Inferior parietal cortex (tissue), 1 donor: ENCODE data around the gene STMN3.
A peak's percentile ranks its signal among the peaks of the same experiment; 100 is the strongest.
"Not testable (repeated sequence)": the region's sequence is repeated elsewhere in the genome, so short reads cannot be mapped to it uniquely, and the experiment has no call there.

ENCODE experiments used
- DNase-seq: peaks from one replicate; pipeline ENCODE4 v3.0.0-alpha.2; 2016; ENCODE audit errors: extremely low spot score

The STMN3 gene

DNA sequence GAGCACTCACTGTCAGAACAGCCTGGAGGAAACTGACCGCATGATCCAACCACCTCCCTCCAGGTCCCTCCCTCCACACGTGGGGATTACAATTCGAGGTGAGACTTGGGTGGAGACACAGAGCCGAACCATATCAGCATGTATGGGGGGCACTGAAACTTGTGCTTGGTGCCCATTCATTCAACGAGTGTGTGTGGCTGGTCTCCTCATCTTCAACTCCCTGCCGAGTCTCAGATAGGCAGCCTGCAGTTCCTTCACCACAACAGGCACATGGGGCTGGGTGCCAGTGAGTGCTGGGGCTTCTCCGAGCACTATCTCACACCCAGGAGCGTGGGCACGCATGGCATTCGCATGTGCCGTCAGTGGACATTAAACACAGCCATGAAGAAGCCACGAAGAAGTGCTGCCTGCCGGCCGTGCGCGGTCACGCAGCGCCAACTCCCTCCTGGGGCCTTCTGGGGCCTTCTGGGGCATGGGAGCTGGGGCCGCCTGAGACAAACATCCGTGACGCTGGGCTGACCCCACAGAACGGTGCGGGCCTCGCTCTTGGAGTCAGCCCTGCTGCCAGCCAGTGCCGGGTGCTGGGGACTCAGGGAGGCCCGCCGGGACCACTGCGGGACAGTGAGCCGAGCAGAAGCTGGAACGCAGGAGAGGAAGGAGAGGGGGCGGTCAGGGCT, 4.2 kb upstream of the STMN3 start:
- DNase-seq: no peak

DNA sequence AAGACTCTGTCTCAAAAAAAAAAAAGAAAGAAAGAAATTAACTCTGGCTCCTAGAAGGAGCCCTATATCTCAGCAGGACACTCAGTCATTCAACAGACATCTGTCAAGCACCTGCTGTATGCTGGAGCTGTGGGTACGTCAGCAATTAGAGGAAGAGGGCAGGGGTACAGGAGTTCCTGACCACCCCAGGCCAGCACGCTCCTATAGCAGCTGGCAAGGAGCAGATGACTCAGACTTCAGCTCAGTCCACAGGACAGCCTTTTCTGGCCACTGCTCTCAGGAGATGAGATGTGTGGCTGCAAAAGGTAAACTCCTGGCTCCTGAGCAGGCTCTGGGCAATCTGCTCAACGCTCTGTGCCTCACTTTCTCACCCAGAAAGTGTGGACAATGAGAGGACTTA, 3.2 kb upstream of the STMN3 start:
- no peak for DNase-seq

DNA sequence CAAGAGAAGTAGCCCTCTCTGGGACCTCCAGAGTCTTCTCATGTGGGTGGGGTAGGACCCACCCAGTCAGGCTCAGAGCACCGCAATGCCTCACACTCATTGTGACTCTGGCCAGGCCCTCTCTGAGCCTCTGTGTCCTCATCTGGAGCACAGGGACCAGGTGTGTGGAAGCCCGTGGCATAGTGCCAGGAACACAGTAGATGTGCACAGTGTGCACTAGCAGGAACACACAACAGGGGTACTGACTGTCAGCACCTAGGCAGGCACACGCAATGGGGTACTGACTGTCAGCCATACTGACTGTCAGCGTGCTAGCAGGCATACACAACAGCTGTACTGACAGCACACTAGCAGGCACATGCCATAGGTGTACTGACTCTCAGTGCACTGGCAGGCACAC, 2.0 kb upstream of the STMN3 start:
- no peak for DNase-seq

DNA sequence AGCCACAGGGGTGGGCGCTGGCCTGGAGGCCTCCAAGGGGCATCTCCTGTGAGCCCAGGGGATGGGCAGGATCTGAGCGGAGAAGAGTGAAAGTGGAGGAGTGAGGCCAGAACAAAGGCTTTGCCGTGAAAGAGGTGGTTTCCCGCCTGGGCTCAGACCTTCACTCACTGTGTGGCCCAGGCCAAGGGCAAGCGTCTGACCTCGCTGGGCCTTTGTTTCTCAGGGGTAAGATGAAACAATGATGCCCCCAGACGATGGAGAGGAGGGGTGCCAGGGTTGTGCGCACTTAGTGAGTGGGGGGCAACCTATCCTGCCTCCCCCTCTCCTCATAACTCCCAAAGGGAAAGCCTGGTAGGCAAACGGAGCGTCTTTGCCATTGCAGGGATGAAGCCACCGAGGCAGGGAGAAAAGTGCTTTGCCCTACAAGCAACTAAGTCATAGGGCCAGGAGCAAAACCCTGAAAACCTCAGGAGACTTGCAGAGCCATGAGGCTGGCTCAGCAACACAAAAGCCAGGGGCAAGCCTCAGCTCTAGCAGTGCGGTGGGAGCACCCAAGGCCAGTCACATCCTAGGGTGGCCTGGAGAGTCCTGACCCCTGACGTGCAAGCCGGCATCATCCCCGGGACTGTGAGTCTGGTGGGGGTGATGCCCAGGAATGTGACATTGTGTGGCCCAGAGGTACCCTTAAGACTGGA, 897 bp upstream of the STMN3 start:
- DNase-seq: no peak

DNA sequence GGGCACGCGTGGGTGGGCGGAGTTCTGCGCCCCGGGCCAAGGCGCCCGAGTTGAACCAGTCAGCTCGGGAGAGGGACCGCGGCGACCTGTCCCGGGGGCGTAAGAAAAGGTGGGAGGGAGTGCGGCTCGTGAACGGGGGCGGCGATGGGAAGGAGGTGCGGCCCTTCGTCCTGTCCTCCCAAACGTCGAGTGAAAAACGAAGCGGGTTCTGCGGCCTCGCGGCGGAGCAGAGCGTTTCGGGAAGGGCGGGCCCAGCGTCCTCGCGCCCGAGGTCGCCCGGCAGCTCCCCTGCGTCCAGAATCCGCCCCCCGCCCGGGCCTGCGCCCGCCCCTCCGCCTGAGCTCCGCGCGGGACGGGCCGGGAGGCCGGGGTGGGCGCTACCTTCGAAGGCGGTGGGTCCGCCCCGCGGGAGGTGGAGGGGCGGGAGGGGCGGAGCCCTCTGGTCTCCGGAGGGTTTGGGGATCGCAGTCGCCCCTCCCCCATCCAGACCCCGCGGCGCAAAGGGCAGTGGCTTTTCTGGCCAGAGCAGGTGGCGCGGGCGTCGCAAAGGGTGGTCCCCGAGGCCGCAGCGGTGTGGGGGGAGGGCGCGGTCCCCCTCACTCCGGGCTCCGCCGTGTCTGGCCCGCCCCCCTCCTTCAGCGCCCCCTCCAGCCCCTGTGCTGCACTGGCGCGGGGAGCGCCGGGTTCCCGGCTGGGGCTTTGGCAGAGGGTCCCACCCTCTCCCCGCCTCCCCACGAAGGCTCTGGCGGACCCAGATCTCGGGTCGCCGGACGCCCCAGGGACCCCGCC, 838 bp downstream of the STMN3 start:
- DNase-seq: no peak

DNA sequence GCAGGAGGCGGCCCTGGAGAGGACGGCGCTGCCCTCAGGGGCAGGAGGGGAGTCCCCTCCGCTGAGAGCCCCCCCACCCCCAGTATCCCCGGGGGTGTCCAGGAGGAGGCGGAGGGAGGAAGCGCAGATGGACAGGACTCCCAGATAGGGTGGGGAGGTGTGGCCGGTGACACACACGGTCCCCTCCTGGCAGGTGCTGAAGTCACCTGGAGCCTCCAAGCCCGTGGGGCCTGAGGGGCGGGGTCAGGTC, 1.4 kb downstream of the STMN3 start:
- no peak for DNase-seq

DNA sequence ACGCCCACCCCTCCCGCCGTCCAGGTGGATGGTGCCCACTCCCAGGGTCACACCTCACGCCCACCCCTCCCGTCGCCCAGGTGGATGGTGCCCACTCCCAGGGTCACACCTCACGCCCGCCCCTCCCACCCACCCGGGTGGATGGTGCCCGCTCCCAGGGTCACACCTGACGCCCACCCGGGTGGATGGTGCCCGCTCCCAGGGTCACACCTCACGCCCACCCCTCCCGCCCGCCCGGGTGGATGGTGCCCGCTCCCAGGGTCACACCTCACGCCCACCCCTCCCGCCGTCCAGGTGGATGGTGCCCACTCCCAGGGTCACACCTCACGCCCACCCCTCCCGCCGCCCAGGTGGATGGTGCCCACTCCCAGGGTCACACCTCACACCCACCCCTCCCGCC, 2.7 kb downstream of the STMN3 start:
- not testable (repeated sequence) for DNase-seq

DNA sequence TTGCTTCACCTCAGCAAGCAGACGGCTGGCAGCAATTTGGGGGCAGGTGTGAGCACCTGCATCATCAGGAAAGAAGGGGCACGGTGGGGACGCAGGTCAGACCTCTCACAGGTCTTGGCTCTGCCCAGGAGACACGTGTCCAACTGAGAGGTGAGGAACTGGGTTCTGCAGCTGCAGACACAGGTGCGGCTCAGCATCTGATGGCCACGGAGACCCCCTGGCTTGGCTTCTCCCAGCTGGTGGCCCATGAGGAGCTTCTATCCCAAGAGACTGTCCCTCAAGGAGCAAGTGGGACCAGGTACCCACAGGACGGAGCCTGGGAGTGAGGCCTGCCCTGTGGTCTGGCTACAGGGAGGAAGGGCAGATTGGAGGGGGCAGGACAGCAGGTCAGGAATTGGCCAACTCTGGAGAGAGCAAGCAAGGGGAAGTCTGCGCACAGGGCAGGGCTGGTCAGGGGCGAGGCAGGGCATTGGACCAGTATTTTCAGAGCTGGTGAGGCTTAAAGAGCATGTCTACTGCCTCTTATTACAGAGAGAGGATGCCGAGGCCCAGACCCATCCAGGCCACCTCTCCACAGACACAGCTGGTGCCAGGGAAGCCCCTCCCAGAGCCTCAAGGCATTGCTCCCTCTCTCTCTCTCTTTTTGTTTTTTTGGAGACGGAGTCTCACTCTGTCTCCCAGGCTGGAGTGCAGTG, 4.2 kb downstream of the STMN3 start:
- no peak for DNase-seq

DNA sequence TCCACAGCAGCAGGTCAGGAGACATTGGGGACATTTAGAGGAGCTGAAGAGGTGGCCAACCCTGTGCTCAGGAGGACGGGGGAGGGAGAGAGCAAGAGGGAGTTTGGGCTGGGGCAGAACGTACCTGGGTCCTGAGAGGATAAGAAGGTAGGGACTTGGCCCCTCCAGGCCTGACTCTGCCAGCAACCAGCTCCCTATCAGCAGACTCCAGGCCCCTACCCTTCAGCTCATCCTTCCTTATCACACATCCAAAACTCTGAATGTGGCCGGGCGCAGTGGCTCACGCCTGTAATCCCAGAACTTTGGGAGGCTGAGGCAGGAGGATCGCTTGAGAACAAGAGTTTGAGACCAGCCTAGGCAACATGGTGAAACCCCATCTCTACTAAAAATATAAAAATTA, 5.0 kb downstream of the STMN3 start:
- no peak for DNase-seq

DNA sequence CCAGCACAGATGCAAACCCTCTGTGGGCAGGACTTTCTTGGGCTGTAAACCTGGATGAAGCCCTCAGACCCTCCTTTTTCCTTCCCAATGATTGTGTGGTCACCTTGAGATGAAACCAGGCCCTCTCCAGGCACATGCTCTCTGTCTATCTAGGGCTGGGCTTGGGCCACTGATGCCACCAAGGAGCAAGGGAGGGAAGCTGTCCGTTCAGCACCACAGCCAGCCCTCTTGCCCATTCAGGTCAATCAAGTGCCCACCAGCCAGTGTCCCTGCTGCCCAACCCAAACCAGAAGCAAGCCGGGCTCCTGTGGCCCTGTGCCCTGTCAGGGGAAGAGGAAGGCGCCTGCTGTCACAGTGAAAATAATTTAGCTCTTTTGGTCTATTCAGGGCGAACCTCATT, 8.0 kb downstream of the STMN3 start:
- DNase-seq: no peak

DNA sequence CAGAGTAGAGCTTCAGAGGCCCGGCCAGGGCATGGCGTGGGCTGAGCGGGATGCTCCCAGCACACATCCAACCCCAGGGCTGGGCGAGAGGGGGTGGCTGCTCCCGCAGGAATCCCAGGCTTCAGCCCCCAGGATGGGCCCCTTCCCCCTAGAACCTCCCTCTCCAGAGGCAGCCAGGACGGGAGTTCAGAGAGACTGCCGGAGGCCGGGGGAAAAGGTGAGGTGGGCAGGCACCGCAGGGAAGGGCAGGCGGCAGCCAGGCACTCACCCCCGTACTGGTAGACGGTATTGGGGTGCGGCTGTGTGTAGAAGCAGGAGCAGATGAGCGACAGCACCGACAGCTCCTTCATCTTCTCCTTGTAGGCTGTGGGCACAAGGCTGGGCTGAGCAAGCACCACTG, 9.3 kb downstream of the STMN3 start:
- DNase-seq: no peak

DNA sequence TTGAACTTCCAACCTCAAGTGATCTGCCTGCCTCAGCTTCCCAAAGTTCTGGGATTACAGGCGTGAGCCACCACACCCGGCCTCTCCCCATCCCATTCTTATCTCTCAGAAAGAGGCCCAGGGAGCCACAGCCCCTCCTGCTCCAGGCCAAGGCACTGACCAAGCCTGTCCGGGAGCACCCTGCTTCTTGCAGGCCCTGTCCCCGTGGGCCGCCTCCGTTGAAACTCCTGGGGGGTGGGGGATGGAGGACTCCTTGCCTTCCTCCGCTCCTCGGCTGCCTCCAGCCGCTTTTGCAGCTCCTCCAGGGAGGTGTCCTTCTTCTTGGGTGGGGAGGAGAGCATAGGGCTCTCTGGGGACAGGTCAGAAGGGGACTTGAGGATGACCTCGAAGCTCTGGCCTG, 9.7 kb downstream of the STMN3 start:
- no peak for DNase-seq

DNA sequence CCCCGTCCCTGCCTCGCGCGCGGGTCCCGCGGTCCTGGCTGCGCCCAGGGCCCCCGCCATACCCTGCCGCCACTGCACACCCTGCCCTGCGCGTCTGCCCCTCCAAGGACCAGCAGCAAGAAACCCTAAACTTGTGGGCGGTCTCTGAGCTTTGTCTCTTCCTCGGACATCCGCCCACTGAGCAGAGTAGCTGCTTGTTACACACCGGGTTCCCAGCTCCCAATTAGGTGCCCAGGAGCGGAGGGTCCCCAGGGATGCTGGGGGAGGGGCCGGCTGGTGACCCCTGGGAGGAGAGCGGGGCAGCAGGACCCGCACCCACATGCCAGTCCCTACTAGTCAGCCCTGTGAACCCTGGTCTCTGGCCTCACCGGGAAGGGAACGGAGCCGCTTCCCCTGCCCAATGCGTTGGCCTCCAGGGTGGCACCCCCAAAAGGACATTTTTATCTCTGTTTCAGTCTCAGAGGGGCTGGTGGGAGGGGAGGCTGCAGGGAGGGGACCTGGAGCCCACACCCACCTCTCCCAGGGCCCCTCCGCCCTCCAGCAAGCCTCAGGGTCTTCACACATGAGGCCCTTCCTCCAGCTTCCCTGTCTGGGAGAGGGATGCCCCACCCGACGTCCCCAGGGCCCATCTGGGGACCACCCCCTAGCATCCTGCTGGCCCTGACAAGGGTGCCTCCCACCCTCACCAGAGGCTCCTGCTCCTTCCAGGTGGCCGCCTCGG, 10.5 kb downstream of the STMN3 start:
- DNase-seq: no peak

DNA sequence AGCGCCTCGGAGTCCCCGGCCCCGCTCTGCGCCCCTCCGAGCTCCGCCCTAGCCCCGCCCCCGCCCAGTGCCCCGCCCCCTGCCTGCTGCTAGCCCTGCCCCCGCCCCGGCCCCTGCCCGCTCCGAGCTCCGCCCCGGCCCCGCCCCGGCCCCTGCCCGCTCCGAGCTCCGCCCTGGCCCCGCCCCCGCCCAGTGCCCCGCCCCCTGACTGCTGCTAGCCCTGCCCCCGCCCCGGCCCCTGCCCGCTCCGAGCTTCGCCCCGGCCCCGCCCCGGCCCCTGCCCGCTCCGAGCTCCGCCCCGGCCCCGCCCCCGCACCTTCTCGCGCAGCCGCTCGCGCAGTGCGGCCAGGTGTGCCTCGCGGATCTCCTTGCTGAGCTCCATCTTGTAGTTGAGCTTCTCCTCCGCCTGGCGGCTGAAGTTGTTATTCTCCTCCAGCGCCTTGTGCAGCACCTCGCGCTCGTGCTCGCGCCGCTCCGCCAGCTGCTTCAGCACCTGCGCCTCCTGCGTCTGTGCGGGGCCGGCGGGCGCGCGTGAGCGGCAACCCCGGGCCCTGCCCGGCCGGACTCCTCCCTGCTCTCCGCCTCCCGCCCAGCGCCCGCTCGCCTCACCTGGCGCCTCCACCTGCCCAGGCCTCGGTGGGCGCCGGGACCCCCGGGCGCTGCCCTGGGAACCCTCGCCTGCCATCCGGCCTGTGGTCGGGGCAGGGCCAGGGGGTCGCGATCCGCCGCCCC, 11.3 kb downstream of the STMN3 start:
- peak; percentile 47 for DNase-seq

DNA sequence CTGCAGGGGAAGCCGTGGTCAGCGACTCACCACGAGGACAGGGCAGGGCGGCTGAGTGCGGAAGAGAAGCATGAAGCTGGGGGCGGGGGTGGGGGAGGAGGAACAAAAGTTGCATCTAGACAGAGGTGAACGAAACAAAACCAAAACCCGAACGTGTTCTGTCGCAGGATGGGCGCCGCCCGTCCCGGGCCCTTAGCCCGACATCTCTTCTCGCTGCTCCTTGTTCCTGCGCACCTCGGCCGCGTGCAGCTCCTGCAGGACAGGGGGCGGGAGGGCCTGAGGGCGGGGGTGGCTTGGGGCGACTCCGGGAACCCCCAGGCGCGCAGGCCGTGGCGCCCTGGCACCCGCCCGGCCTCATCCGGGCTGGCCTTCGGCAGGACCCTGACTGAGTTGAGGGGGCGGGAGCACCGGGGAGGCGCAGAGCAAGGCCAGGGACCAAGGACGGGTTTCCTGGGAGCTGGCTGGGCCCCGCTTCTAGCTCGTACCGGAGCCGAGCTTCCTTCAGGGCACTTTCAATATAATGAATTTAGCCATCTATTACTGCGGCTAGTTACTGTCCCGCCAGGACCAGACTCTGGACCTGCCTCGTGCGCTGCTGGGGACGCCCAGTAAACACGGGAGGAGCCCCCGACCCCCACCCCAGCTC, 12.0 kb downstream of the STMN3 start:
- no peak for DNase-seq

DNA sequence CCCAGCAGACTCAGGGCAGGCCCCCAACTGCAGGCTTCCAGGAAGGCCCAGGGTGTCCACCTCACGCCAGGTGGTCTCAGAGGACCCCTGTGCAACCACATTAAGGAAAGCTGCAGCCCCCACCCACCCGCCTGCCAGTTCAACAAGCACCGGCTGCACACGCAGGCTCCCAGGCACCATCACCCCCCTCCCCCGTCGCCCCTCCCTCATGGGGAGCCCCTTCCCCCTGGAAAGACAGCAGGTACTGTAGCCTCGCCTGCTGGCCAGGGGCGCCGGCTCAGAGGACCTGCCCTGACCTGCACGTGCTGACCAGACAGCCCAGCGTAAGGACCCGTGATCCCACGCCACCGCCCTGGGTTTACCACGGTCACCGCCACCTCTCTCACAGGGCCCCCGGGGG, 12.5 kb downstream of the STMN3 start:
- not testable (repeated sequence) for DNase-seq

DNA sequence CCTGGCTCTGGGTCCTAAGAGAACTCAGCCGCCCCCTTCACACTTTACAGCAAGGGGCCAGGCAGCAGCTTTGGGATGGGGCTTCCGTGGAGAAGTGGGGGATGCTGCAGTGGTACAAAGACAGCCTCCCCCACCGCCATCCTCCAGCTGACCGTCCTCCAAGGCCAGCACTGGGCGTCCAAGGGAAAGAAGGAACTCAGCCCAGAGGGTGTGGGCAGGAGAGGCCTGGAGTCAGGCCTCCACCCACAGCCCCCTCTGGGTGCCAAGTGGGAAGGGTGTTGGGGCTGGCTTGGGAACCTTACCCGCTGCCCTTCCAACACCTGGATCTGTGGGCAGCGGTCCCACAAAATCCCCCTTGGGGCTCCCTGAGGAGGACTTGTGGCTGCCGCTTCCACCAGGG, 13.1 kb downstream of the STMN3 start:
- DNase-seq: no peak

DNA sequence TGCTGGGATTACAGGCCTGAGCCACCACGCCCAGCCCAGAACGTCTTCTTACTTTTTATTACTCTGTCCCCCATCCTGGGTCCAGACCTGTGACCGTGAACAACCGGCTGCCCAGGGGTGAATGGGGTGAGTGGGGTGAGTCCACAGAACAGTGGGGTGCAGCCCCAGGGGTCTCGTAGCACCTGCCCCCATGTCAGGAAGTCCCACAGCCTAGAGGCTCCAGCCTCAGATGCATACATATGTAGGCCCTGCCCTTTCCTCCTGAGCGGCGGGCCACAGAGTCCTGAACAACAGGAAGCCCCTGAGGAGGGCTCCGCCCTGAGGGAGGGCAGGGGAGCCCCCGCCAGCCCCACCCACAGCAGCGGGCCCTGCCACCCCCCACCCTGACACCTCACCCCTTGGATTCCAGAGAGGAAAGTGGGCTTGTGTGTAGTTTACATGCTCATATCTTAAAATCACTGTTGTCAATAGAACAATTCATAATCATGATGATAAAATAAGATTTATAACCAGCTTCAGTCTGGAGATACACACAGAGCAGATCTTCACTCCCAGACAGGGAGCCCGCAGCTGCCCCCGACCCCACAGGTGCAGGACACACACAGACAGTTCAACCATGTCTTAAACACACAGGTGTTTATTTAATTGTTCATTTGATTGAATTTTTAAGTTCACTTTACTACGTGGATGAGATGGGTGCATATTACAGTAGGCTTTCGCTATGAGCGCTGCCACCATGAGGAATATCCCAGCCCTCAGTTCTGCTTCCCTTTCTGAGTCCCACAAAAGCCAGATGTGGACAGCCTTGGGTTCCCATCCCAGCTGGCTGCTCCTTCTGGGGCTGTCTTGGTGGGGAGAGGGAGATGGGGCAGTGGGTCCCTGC, 13.9 kb downstream of the STMN3 start:
- no peak for DNase-seq

DNA sequence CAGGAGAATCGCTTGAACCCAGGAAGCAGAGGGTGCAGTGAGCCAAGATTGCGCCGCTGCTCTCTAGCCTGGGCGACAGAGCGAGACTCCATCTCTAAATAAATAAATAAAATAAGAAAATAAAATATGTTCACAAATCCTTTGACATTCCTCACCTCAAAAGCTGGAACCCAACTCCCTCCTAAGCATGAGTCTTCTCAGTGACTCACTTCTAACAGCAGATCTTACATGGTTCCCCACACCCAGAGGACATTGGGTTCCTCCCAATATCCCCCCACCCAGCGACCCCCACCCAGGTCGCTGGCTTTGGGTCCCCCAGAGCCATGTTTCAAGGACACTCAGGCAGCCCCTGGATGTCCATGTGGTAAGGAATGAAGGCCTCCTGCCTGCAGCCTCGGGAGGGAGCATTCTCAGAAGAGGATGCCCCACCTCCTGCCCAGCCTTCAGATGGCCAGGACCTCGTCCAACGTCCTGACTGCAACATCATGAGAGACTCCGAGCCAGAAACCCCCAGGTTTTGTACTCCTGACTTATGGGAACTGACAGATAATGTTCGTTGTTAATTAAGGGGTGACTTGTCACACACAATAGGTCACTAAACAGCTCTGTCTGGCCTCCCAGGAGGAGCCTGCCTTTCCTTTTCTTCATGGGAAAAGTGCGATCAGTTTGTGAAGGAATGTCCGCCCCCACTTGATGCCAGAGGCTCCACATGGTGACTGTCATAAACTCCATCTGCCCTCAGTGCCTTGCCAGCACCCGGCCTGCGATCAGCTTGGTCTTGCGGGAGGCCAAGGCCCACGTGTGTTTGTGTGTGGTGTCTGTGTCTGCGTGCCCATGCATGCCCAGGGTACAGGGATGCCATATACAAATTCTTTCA, 16.2 kb downstream of the STMN3 start:
- no peak for DNase-seq
